H1 (cell line): Measurements from ENCODE around the gene CMIP. TPM values are rescaled to one million over a fixed set of nuclear protein-coding genes. Genes with fewer than 3 reads are reported as not detected.

Experiments used
- CTCF ChIA-PET: fragments of 300-600 bp; sonication (Branson Sonifier 250); formaldehyde crosslinking; loops from one replicate; lab custom pipeline; 2021; ENCODE audit not compliant: partially characterized antibody; lab: Charles Lee
- POLR2A ChIA-PET: fragments of 300-600 bp; sonication (Branson Sonifier 250); formaldehyde crosslinking; loops from one replicate; lab custom pipeline; 2021; ENCODE audit warnings: inconsistent platforms; ENCODE audit not compliant: partially characterized antibody; lab: Charles Lee
- DNase-seq, 2 experiments: peaks; one replicate each; pipeline versions ENCODE4 v3.0.0 to v3.0.0-alpha.2; 2010 to 2022; ENCODE audit warnings: low spot score in 2 of 2, low read depth in 1 of 2, mixed read lengths in 1 of 2
- FAIRE-seq: peaks from 2 replicates; lab custom pipeline; 2011; peaks lifted over from hg19 to GRCh38; lab: Jason Lieb, UNC
- H2AFZ ChIP-seq: 2 replicates; pipeline ENCODE4 v1.8.1; 2012; ENCODE audit warnings: low read length, inconsistent platforms
- H2AK5ac ChIP-seq: 2 replicates; pipeline ENCODE4 v1.6.1; 2013; ENCODE audit warnings: low read depth, low read length
- H2BK120ac ChIP-seq: replicated peaks from 2 replicates; pipeline ENCODE3; 2013; ENCODE audit warnings: low read depth, low read length, inconsistent platforms
- H2BK12ac ChIP-seq: 2 replicates; pipeline ENCODE4 v1.6.1; 2013; ENCODE audit warnings: low read depth, low read length
- H2BK15ac ChIP-seq: 2 replicates; pipeline ENCODE4 v1.6.1; 2013; ENCODE audit warnings: low read length
- H2BK20ac ChIP-seq: 2 replicates; pipeline ENCODE4 v1.6.1; 2013; ENCODE audit warnings: low read length
- H2BK5ac ChIP-seq: 2 replicates; pipeline ENCODE4 v1.6.1; 2013; ENCODE audit warnings: low read depth, low read length
- H3K14ac ChIP-seq: 2 replicates; pipeline ENCODE4 v1.6.1; 2013; ENCODE audit warnings: inconsistent platforms; ENCODE audit not compliant: insufficient read length
- H3K18ac ChIP-seq: 2 replicates; pipeline ENCODE4 v1.6.1; 2013; ENCODE audit warnings: low read length; ENCODE audit errors: extremely low read depth
- H3K23ac ChIP-seq: 2 replicates; pipeline ENCODE4 v1.6.1; 2013; ENCODE audit warnings: inconsistent platforms; ENCODE audit not compliant: insufficient read length
- H3K23me2 ChIP-seq: 2 replicates; pipeline ENCODE4 v1.6.1; 2013; ENCODE audit warnings: low read depth, low read length
- H3K27ac ChIP-seq: 2 replicates; pipeline ENCODE4 v1.6.1; 2011; ENCODE audit warnings: low read depth, low read length, inconsistent platforms
- H3K27me3 ChIP-seq, 4 experiments: replicated peaks in 1 of 4; 1 replicate in 1 of 4; 2 replicates in 3 of 4; pipeline versions ENCODE4 v1.6.1 to v1.8.1; 2011 to 2013; ENCODE audit warnings: low read length in 3 of 4, mild to moderate bottlenecking in 3 of 4, inconsistent platforms in 2 of 4, mixed read lengths in 2 of 4, moderate library complexity in 1 of 4; ENCODE audit not compliant: control insufficient read depth in 3 of 4, insufficient read depth in 3 of 4; ENCODE audit errors: extremely low read depth in 1 of 4
- H3K36me3 ChIP-seq, 4 experiments: 2 replicates each; pipeline versions ENCODE4 v1.6.1 to v1.8.1; 2011 to 2013; ENCODE audit warnings: mild to moderate bottlenecking in 4 of 4, low read length in 3 of 4, moderate library complexity in 2 of 4, control low read depth in 1 of 4, inconsistent platforms in 1 of 4; ENCODE audit not compliant: insufficient read depth in 4 of 4, control insufficient read depth in 2 of 4
- H3K4ac ChIP-seq: replicated peaks from 2 replicates; pipeline ENCODE3; 2013; ENCODE audit warnings: low read length, low read depth, mixed read lengths, inconsistent platforms; ENCODE audit not compliant: insufficient read length
- H3K4me1 ChIP-seq, 4 experiments: replicated peaks in 1 of 4; 1 replicate in 1 of 4; 2 replicates in 3 of 4; pipeline versions ENCODE4 v1.6.1 to v1.8.1; 2011 to 2013; ENCODE audit warnings: low read length in 3 of 4, inconsistent platforms in 2 of 4, mixed read lengths in 1 of 4; ENCODE audit not compliant: insufficient read depth in 4 of 4, control insufficient read depth in 3 of 4
- H3K4me2 ChIP-seq, 2 experiments: 2 replicates each; pipeline versions ENCODE4 v1.6.1 to v1.8.1; 2011 to 2013; ENCODE audit warnings: low read depth in 2 of 2, low read length in 2 of 2, control low read depth in 1 of 2, inconsistent platforms in 1 of 2, mild to moderate bottlenecking in 1 of 2; ENCODE audit not compliant: insufficient read depth in 1 of 2
- H3K4me3 ChIP-seq, 4 experiments: fragments of 200-600, 300-600 bp in 1 of 4; sonication (generic), shearing (Covaris generic), sonication (Bioruptor Twin) in 1 of 4; 2 replicates each; pipeline versions ENCODE4 v1.5.1 to v1.8.1; 2011 to 2016; ENCODE audit warnings: low read length in 4 of 4, low read depth in 3 of 4, control low read depth in 2 of 4, inconsistent platforms in 2 of 4, mild to moderate bottlenecking in 2 of 4, mixed read lengths in 1 of 4, moderate library complexity in 1 of 4; ENCODE audit not compliant: insufficient read depth in 2 of 4; ENCODE audit errors: extremely low read depth in 1 of 4
- H3K56ac ChIP-seq: replicated peaks from 2 replicates; pipeline ENCODE3; 2013; ENCODE audit warnings: low read depth, mild to moderate bottlenecking, mixed read lengths, low read length, inconsistent platforms; ENCODE audit not compliant: insufficient read length
- H3K79me1 ChIP-seq: 2 replicates; pipeline ENCODE4 v1.6.1; 2013; ENCODE audit warnings: low read depth, low read length, control low read depth
- H3K79me2 ChIP-seq, 2 experiments: 2 replicates each; pipeline versions ENCODE4 v1.6.1 to v1.8.1; 2012 to 2013; ENCODE audit warnings: low read length in 2 of 2, mild to moderate bottlenecking in 2 of 2, inconsistent platforms in 1 of 2; ENCODE audit not compliant: insufficient read depth in 2 of 2, control insufficient read depth in 1 of 2
- H3K9ac ChIP-seq, 4 experiments: replicated peaks in 1 of 4; 1 replicate in 1 of 4; 2 replicates in 3 of 4; pipeline versions ENCODE4 v1.6.1 to v1.8.1; 2011 to 2013; ENCODE audit warnings: low read depth in 3 of 4, low read length in 3 of 4, control low read depth in 2 of 4, mild to moderate bottlenecking in 2 of 4, moderate library complexity in 2 of 4, inconsistent platforms in 1 of 4; ENCODE audit errors: extremely low read depth in 1 of 4
- H3K9me3 ChIP-seq, 2 experiments: 2 replicates each; pipeline versions ENCODE4 v1.6.1 to v1.8.1; 2012 to 2013; ENCODE audit warnings: mild to moderate bottlenecking in 2 of 2, moderate library complexity in 2 of 2, control low read depth in 1 of 2, inconsistent platforms in 1 of 2, low read depth in 1 of 2, low read length in 1 of 2, mixed read lengths in 1 of 2; ENCODE audit not compliant: insufficient read depth in 2 of 2
- H4K20me1 ChIP-seq, 2 experiments: replicated peaks in 1 of 2; 2 replicates each; pipeline versions ENCODE3 to v1.8.1; 2011 to 2013; ENCODE audit warnings: inconsistent platforms in 2 of 2, low read length in 2 of 2, mild to moderate bottlenecking in 1 of 2; ENCODE audit not compliant: insufficient read depth in 2 of 2, control insufficient read depth in 1 of 2
- H4K5ac ChIP-seq: 2 replicates; pipeline ENCODE4 v1.6.1; 2013; ENCODE audit warnings: low read length, low read depth, mixed read lengths, inconsistent platforms; ENCODE audit not compliant: insufficient read length
- H4K8ac ChIP-seq: 2 replicates; pipeline ENCODE4 v1.8.0; 2013; ENCODE audit warnings: mild to moderate bottlenecking, moderate library complexity, low read length, inconsistent platforms; ENCODE audit not compliant: insufficient read depth; ENCODE audit errors: extremely low read depth
- H4K91ac ChIP-seq: replicated peaks from 2 replicates; pipeline ENCODE3; 2013; ENCODE audit warnings: low read length, mixed read lengths, inconsistent platforms; ENCODE audit not compliant: insufficient read length
- BCL11A ChIP-seq, 2 experiments: IDR thresholded peaks; one replicate each; pipeline ENCODE4 v1.6.1; 2011; ENCODE audit warnings: low read depth in 2 of 2, low read length in 2 of 2, mild to moderate bottlenecking in 2 of 2
- CHD1 ChIP-seq: IDR thresholded peaks from 2 replicates; pipeline ENCODE4 v1.6.1; 2012; ENCODE audit warnings: low read depth, low read length, improper control_type of control experiment
- CREB1 ChIP-seq: IDR thresholded peaks from 2 replicates; pipeline ENCODE4 v1.6.1; 2012; ENCODE audit warnings: inconsistent platforms
- FOSL1 ChIP-seq: IDR thresholded peaks from 2 replicates; pipeline ENCODE4 v1.6.1; 2011; ENCODE audit warnings: mild to moderate bottlenecking, low read depth, low read length, moderate library complexity; ENCODE audit not compliant: insufficient read depth
- GTF2F1 ChIP-seq: IDR thresholded peaks from 2 replicates; pipeline ENCODE4 v1.6.1; 2012; ENCODE audit warnings: low read depth, low read length, improper control_type of control experiment, borderline replicate concordance
- JUN ChIP-seq: IDR thresholded peaks from 2 replicates; pipeline ENCODE4 v1.6.1; 2011; ENCODE audit warnings: low read depth, mild to moderate bottlenecking, improper control_type of control experiment, low read length
- KDM1A ChIP-seq: fragments of 200-600, 300-600 bp; sonication (generic); IDR thresholded peaks from 2 replicates; pipeline ENCODE4 v1.7.1; 2016; ENCODE audit warnings: mild to moderate bottlenecking, low read length, borderline replicate concordance
- KDM5A ChIP-seq: fragments of 200-600 bp; IDR thresholded peaks from 2 replicates; pipeline ENCODE4 v1.7.1; 2012; ENCODE audit warnings: mild to moderate bottlenecking, low read length, inconsistent platforms, mixed read lengths
- NRF1 ChIP-seq: IDR thresholded peaks from 2 replicates; pipeline ENCODE4 v1.6.1; 2011; ENCODE audit warnings: mild to moderate bottlenecking, low read depth, low read length, improper control_type of control experiment
- POLR2AphosphoS5 ChIP-seq: IDR thresholded peaks from 2 replicates; pipeline ENCODE4 v1.6.1; 2011; ENCODE audit warnings: low read depth, low read length
- SIN3A ChIP-seq, 2 experiments: IDR thresholded peaks in 1 of 2; conservative IDR thresholded peaks in 1 of 2; 2 replicates each; pipeline ENCODE4 v1.6.1; 2011 to 2012; ENCODE audit warnings: low read length in 2 of 2, improper control_type of control experiment in 1 of 2, low read depth in 1 of 2, mild to moderate bottlenecking in 1 of 2
- whole genome bisulfite sequencing, 2 experiments: shearing (Covaris generic) in 1 of 2; methylation state at CpG; one replicate each; pipeline versions ENCODE4 v1.1.6 to v1.1.7; 2013 to 2015; ENCODE audit warnings: low lambda C conversion rate in 2 of 2, mixed read lengths in 2 of 2, inconsistent platforms in 1 of 2, low coverage in 1 of 2, missing lambda C conversion rate in 1 of 2; ENCODE audit not compliant: insufficient replicate concordance in 2 of 2, insufficient coverage in 1 of 2, insufficient read length in 1 of 2; ENCODE audit errors: extremely low coverage in 1 of 2, missing lambda C conversion rate in 1 of 2; 5-methylcytosine and 5-hydroxymethylcytosine counted together
- polyA plus RNA-seq, 7 experiments: library from polyadenylated mRNA; depleted of rRNA in 3 of 7; stranded (reverse) in 5 of 7; unstranded in 2 of 7; fragments of >200 nt in 5 of 7; fragments of 200-250 nt in 2 of 7; gene quantifications; 1 replicate in 5 of 7; 2 replicates in 1 of 7; 4 replicates in 1 of 7; pipeline versions ENCODE4 v1.2.1 to v1.2.3, GENCODE V29; 2011 to 2013; ENCODE audit warnings: missing spikeins in 2 of 7, mixed read lengths in 2 of 7
- total RNA-seq: library from RNA; stranded (reverse); fragmentation: NEBNext Ultra II Directional; extraction: Animal tissue kit (Norgen Biotek cat#: 25700); gene quantifications from 2 replicates; pipeline ENCODE4 v1.2.1, GENCODE V29; 2021

Gene CMIP
- total and polyA plus RNA-seq, 2 of the 8 experiments (the other 6 are each of a cell fraction or from before 2014, with no cell fraction given): 7.9 to 53.2 TPM

GRCh38 chr16:81566086-81567007 lies 121.7 kb downstream of the CMIP start:
- Histone ChIP-seq H3K9me3 (no peaks in the 10 kb centered on the region), H3K4me3 (no peak overlapping the region), H3K79me1 (peaks cover 40% of the 10 kb centered on the region), H3K23me2 (no peaks in the 10 kb centered on the region), H3K18ac (no peak overlapping the region), H2AFZ (no peak overlapping the region), H3K56ac (no peak overlapping the region), H3K4me1 (peaks cover 0 to 11% (median 4%) of the 10 kb centered on the region in 4 experiments; a peak in 5 of 7 replicates), H2BK5ac (no peak overlapping the region), H4K20me1 (peaks cover 14 to 51% of the 10 kb centered on the region in 2 experiments), H2BK20ac (no peak overlapping the region), H2BK120ac (no peak overlapping the region), H3K36me3 (no peaks in the 10 kb centered on the region), H4K5ac (no peak overlapping the region), H3K27me3 (no peaks in the 10 kb centered on the region), H3K27ac (no peak overlapping the region)
- CTCF ChIA-PET: interaction anchor here (2.2 kb wide), 1 partner anchor 24 kb away, joined by 5 read pairs; no protein-coding TSS in a partner anchor
- no peak for FAIRE-seq
- TF ChIP-seq GTF2F1 (no peak), FOSL1 (no peak), CHD1 (no peak), KDM5A (no peak), KDM1A (no peak), BCL11A (IDR thresholded peaks at IDR 0.05; ENCODE audit: low read depth in 2 of 2, low read length in 2 of 2) (no peak), CREB1 (no peak), SIN3A (conservative IDR thresholded peaks at IDR 0.05 in 1 of 2, IDR thresholded peaks at IDR 0.05 in 1 of 2; ENCODE audit: low read depth in 1 of 2, low read length in 2 of 2) (no peak), JUN (no peak), POLR2AphosphoS5 (no peak), NRF1 (no peak)
- TF ChIP-seq, all 59 proteins: peak for 0
- Histone ChIP-seq H3K14ac (no peak overlapping the region), H2AK5ac (0 out of 2 replicates have a peak overlapping the region, but pooled peaks have one; percentile 70), H3K9ac (no peak overlapping the region), H4K8ac (no peak overlapping the region), H4K91ac (no peak overlapping the region), H3K4me2 (no peak overlapping the region), H2BK12ac (no peak overlapping the region), H3K79me2 (peaks cover 0 to 77% of the 10 kb centered on the region in 2 experiments; a peak in 2 of 4 replicates), H2BK15ac (no peak overlapping the region), H3K23ac (no peak overlapping the region), H3K4ac (no peak overlapping the region)
- no peak for DNase-seq
- WGBS, 2 experiments: 94% methylated on average over 7 of the region's 7 CpGs; no CpG with 5 or more reads in 1 of the 2 experiments
- POLR2A ChIA-PET: no interaction called here
